Measurements from ENCODE around the gene EMX1.

GRCh38 chr2:72933646-72934151, 16.4 kb downstream of the EMX1 start:
- TF ChIP-seq EZH2 (IDR thresholded peaks at IDR 0.05; ENCODE audit: insufficient read depth, poor library complexity, severe bottlenecking) (no peak), EZH2phosphoT487 (IDR thresholded peaks at IDR 0.05; ENCODE audit: insufficient read depth, low read depth) (no peak)
